ENCODE data around the gene KYNU. TPM values are rescaled to one million over a fixed set of nuclear protein-coding genes. Genes with fewer than 3 reads are reported as not detected.
"Not testable (repeated sequence)": the region's sequence is repeated elsewhere in the genome, so short reads cannot be mapped to it uniquely, and the experiment has no call there.

KYNU gene
- total RNA-seq, 1 donor from 2014 or later, result not detected

DNA sequence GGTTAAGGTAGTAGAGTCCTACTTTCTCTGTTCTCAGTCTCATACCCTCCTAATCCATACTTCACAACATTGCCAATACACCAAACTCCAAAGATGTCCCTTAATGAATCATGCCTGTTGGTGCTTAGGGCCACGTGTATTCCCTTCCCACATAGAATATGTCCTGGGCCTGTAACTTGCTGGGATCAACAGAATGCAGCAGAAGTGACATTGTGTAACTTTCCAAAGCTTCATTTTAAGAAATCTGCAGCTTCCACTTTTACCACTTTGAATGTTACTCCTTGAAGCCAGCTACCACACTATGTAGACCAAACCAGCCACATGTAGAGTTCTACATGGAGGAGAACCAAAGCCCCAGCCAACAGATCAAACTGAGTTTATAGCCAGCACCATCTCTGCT, 193.2 kb downstream of the KYNU start:
- no peaks in the 10 kb centered on the region for H3K27me3 Mint-ChIP-seq (ENCODE audit: unreplicated experiment)
- DNase-seq, result no peak
- H3K4me3 Mint-ChIP-seq (ENCODE audit: unreplicated experiment), result no peak overlapping the region
- H3K27ac Mint-ChIP-seq (ENCODE audit: unreplicated experiment), result no peak overlapping the region
- TF ChIP-seq CTCF (IDR thresholded peaks at IDR 0.05; ENCODE audit: partially characterized antibody, unreplicated experiment), result no peak
- H3K4me1 Mint-ChIP-seq (ENCODE audit: low read depth, unreplicated experiment), result no peaks in the 10 kb centered on the region
- no peaks in the 10 kb centered on the region for H3K36me3 Mint-ChIP-seq (ENCODE audit: unreplicated experiment)
- H3K9me3 Mint-ChIP-seq (ENCODE audit: unreplicated experiment), result no peaks in the 10 kb centered on the region

DNA sequence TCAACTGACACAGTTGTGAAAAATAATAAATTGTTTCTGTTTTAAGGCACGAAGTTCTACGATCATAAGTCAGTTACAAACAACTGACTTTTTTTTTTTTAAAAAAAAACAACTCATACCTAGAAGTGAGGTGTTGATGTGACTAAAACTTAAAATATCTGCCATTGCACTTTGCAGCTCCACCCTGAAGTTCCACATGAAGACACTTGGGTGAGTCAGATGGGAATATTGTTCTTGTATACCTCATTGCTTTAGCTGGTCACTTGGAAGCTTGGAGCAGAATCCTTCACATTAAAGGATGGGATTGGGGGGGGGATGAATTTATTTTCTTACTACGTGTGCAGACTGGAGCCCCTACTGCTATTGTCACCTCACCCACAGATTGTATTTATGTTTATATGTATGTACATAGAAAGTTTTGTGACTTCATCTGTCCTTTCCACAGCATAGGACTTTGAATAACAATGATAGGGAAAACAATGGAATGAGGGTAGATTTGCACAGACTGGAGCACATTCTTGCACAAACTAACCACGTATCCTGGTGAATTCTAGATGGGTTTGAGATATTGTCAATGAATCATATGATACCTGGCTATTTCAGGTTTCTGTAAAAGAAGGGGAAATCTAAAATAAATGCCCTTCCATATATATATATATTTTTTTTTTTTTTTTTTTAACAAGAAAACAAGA, 193.9 kb downstream of the KYNU start:
- H3K36me3 Mint-ChIP-seq (ENCODE audit: unreplicated experiment), result peaks cover under 1% of the 10 kb centered on the region
- H3K27me3 Mint-ChIP-seq (ENCODE audit: unreplicated experiment), result no peaks in the 10 kb centered on the region
- H3K4me3 Mint-ChIP-seq (ENCODE audit: unreplicated experiment), result no peak overlapping the region
- no peak overlapping the region for H3K27ac Mint-ChIP-seq (ENCODE audit: unreplicated experiment)
- DNase-seq, result no peak
- no peak for TF ChIP-seq CTCF (IDR thresholded peaks at IDR 0.05; ENCODE audit: partially characterized antibody, unreplicated experiment)
- no peaks in the 10 kb centered on the region for H3K4me1 Mint-ChIP-seq (ENCODE audit: low read depth, unreplicated experiment)
- H3K9me3 Mint-ChIP-seq (ENCODE audit: unreplicated experiment), result no peaks in the 10 kb centered on the region

DNA sequence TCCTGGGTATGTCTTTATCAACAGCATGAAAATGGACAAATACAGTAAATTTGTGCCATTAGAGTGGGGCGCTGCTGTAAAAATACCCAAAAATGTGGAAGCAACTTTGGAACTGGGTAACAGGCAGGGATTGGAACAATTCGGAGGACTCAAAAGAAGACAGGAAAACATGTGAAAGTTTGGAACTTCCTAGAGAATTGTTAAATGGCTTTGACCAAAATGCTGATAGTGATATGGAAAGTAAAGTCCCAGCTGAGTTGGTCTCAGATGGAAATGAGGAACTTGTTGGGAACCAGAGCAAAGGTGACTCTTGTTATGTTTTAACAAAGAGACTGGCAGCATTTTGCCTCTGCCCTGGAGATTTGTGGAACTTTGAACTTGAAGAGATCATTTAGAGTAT, 197.4 kb downstream of the KYNU start:
- H3K4me1 Mint-ChIP-seq (ENCODE audit: low read depth, unreplicated experiment); DNase-seq; H3K9me3 Mint-ChIP-seq (ENCODE audit: unreplicated experiment); H3K27me3 Mint-ChIP-seq (ENCODE audit: unreplicated experiment); H3K4me3 Mint-ChIP-seq (ENCODE audit: unreplicated experiment); H3K36me3 Mint-ChIP-seq (ENCODE audit: unreplicated experiment); H3K27ac Mint-ChIP-seq (ENCODE audit: unreplicated experiment): not testable (repeated sequence)

- Mint-ChIP-seq H3K27me3 (ENCODE audit: unreplicated experiment) (no peaks in the 10 kb centered on the region), H3K36me3 (ENCODE audit: unreplicated experiment) (peaks cover 5% of the 10 kb centered on the region), H3K9me3 (ENCODE audit: unreplicated experiment) (no peaks in the 10 kb centered on the region), H3K4me3 (ENCODE audit: unreplicated experiment) (no peak overlapping the region), H3K4me1 (ENCODE audit: low read depth, unreplicated experiment) (no peaks in the 10 kb centered on the region), H3K27ac (ENCODE audit: unreplicated experiment) (no peak overlapping the region)
- no peak for TF ChIP-seq CTCF (IDR thresholded peaks at IDR 0.05; ENCODE audit: partially characterized antibody, unreplicated experiment)
- DNase-seq, result no peak
Measured at GRCh38 chr2:143075711-143076110, 198.2 kb downstream of the KYNU start.

GRCh38 chr2:143078104-143078503, 200.6 kb downstream of the KYNU start:
- Mint-ChIP-seq H3K4me1 (ENCODE audit: low read depth, unreplicated experiment) (no peaks in the 10 kb centered on the region), H3K27me3 (ENCODE audit: unreplicated experiment) (no peaks in the 10 kb centered on the region), H3K4me3 (ENCODE audit: unreplicated experiment) (no peak overlapping the region), H3K36me3 (ENCODE audit: unreplicated experiment) (peaks cover 5% of the 10 kb centered on the region), H3K9me3 (ENCODE audit: unreplicated experiment) (no peaks in the 10 kb centered on the region), H3K27ac (ENCODE audit: unreplicated experiment) (no peak overlapping the region)
- DNase-seq, result no peak
- TF ChIP-seq CTCF (IDR thresholded peaks at IDR 0.05; ENCODE audit: partially characterized antibody, unreplicated experiment), result no peak

All from glutamatergic neuron (in vitro differentiated cells).